GM19239 (cell line): ENCODE data around the gene EID3.
"Not testable (repeated sequence)": the region's sequence is repeated elsewhere in the genome, so short reads cannot be mapped to it uniquely, and the experiment has no call there.

ENCODE experiments used
- DNase-seq: peaks from one replicate; pipeline ENCODE4 v3.0.0; 2011; ENCODE audit warnings: low spot score; ENCODE audit not compliant: insufficient read length
- FAIRE-seq: peaks from 2 replicates; lab custom pipeline; 2011; peaks lifted over from hg19 to GRCh38; lab: Jason Lieb, UNC

The EID3 gene

GRCh38 chr12:104303538-104304151 lies at the start of gene EID3:
TSS of gene EID3 (plus strand) at chr12:104303739. CDS start at chr12:104303935, 196 bp downstream.
- DNase-seq = peak; percentile 75
- FAIRE-seq = peak; percentile 82

DNA sequence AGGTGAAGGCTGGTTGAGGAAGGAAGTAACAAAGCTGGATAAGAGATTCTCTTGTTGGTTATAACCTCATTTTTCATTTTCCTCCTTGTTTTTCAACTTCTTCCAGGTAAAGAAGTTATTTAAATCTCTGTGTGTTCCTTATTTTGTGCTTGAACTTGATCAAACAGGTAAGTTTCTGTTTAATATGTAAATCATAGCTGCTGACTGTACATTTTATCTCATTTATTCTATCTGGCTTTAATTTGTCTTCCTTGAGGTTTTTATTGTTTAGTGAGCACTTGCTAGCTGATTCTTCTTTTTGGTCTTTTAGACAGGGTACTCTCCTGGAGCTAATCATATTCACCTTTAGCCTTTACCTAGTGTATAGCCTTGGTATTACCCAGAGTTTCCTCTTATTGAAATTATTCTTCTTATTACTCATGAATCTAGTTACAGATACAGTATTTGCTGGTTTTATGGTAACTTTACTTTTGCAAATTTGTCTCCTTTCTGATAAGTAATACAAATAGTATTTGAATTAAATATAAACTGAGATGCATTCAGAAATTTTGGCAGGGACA lies 45.5 kb upstream of the EID3 start:
- no peak for DNase-seq
- no peak for FAIRE-seq

GRCh38 chr12:104258476-104259067 lies 45.0 kb upstream of the EID3 start:
- DNase-seq = no peak

GRCh38 chr12:104263026-104263425 lies 40.5 kb upstream of the EID3 start:
- no peak for FAIRE-seq
- no peak for DNase-seq

More at GRCh38 chr12:104258476-104259067, 45.0 kb upstream of the EID3 start:
- FAIRE-seq = no peak

DNA sequence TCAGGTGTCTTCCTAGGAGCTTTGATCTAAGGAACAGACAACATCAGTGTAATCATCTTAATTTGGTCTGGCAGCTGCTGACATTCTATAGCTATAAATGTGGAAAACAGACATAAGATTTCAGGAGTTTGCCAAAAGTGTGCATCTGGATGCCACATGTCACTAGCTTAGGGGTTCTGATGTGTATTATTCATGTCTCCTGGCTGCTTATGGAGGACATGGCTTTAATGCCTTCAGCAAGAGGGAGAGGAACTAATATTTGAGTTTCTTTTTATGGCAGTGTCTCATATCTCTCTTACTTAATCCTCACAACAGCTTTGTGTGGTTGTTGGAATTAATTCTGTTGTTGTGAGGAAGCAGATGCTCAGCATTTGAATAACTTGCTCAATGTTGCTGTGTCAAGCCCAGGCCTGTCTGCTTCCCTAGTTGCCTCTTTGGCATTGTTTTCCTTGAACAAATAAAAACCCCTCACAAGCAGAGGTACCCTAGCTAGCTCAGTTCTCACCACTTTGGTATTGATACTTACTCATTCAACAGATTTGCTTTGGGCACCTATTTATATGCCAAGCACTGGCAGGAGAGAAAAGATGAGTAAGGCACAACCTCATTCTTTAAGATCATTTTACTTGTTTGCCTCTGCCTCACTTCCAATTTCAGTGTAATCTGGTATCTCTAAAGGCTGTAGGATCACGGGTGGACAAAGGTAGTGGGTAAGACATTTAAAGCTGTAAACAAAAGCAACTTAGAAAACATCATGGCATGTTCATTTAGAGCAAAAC lies 39.8 kb upstream of the EID3 start:
- FAIRE-seq (no peak), DNase-seq (no peak)

GRCh38 chr12:104265436-104265835 lies 38.1 kb upstream of the EID3 start:
- not testable (repeated sequence) for DNase-seq, FAIRE-seq

GRCh38 chr12:104272938-104273337 lies 30.6 kb upstream of the EID3 start:
- DNase-seq (no peak), FAIRE-seq (no peak)

DNA sequence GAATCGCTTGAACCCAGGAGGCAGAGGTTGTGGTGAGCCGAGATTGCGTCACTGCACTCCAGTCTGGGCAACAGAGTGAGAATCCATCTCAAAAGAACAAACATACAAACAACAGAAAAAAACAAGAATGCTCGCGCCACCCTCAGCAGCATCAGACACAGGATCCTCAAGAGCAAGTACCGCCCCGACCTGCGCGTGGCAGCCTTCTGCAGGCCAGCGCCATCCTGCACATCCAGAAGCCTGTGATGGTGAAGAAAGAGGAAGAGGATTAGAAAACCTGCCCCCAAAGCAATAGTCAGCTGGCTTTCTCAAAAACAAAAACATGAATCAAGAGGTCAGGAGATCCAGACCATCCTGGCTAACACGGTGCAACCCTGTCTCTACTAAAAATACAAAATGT lies 30.0 kb upstream of the EID3 start:
- FAIRE-seq (no peak), DNase-seq (no peak)

- FAIRE-seq = no peak
- no peak for DNase-seq
Observed at GRCh38 chr12:104274811-104275210, 28.7 kb upstream of the EID3 start.

DNA sequence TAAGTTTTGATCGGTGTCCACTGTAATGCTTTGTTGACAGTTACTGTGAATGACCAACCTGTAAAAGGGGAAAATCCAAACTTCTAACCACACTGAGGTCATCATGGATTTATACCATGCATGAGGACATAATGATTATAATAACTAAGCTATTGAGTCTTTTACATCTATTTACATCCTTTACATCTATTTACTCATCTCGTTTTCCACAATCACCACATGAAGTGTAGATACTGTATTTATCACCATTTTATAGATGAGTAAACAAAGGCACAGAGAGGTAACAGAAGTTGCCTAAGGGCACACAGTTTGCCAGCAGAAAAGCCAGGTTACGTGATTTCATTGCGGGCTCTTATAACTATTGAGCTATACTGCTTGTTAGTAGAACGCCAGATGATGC lies 27.9 kb upstream of the EID3 start:
- DNase-seq = no peak
- FAIRE-seq = no peak

- FAIRE-seq = peak; percentile 66
- peak; percentile 20 for DNase-seq
Observed at GRCh38 chr12:104276273-104277131, 27.0 kb upstream of the EID3 start.

- DNase-seq = no peak
- FAIRE-seq = no peak
Observed at GRCh38 chr12:104279164-104279563, 24.4 kb upstream of the EID3 start.

GRCh38 chr12:104280111-104280510 lies 23.4 kb upstream of the EID3 start:
- DNase-seq = no peak
- FAIRE-seq = no peak

DNA sequence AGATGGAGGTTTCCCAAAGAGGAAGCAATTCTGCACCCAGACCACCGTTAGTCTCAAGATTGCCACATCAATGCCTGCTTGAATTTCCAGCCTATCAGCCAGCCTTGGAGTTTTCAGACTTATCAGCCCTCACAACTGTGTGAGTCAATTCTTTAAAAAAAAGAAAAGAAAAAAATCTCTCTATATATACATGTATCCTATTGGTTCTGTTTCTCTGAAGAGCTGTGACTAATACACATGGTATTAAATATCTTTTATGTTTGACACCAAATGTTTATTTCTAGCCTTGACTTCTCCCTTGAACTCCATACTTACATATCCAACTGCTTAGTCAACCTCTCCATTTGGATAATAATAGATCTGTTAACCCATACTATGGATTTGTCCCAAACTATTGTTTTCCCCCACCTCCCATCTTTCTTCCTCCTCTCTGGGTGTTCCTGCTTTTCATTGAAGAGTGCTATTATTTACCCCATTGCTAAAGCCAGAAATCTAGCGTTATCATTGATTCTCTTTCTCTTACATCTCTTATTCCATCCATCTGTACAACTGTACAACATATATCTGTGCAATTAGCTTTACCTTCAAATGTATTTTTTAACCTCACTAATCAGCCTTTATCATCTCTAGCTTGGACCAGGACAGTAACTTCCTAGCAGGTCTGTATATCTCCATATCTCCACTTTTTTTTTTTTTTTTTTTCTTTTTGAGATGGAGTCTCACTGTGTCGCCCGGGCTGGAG lies 22.7 kb upstream of the EID3 start:
- no peak for FAIRE-seq
- no peak for DNase-seq

GRCh38 chr12:104281636-104282035 lies 21.9 kb upstream of the EID3 start:
- DNase-seq = no peak
- FAIRE-seq = no peak

DNA sequence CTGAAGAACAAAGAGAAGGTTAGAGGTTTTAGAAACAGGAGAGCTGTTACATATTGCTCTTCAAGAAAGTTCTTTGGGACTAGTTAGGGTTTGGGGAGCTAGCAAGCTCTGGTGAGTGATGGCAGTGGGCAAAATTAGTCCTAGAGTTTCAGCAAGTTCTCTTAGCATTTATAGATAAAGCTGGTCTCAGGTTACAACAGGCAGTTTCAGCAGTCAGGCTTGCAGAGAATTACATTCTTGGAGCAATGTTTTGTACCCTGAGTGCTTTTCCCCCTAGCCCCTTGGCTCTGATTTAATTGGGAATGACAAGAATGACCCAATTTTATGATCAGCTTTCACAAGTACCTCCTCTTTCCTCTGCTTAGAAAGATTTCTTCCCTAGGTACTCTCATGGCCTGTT lies 21.4 kb upstream of the EID3 start:
- no peak for FAIRE-seq

DNA sequence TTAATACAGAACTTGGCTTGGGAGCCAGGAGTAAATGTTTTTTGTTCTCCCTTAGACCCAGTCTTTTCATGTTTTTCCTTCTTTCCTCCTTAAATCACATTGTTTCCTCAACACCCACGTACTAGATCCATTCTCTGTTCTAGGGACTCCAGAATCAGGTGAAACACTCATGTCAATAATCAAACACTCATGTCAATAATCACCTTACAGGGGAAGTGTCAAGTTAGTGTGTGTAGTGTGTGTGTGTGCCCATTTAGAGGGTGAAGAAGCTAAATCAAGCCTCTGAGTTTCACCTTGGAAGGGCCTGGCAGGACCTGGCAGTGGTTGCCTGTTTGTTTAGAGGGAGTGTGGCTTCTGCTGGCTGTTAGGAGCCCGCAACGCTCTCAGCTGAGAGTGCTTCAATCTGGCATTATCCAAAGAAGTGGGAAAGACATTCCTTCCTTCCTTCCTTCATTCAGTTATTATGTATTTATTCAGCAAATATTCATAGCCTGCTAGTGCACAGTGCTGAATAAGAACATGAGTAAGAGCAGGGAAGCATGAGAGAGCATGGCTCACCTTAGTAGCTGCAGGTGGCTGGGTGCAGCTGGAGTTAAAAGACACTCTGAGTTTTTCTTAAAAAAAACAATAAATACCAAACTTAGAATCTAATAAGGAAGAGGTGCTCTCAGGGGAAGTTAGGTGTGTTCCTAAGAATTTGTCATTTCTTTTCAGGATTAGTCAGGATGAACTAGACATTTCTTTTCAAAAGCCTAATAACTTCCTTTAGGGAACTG lies 17.6 kb upstream of the EID3 start:
- FAIRE-seq (no peak), DNase-seq (no peak)

More for the DNA sequence above, 21.4 kb upstream of the EID3 start:
- no peak for DNase-seq
